Activated CD8-positive, alpha-beta T cell treated with anti-CD3 and anti-CD28 coated beads for 36 hours (primary cell): ENCODE data around the gene ATXN1. TPM values are rescaled to one million over a fixed set of nuclear protein-coding genes. Genes with fewer than 3 reads are reported as not detected.

Source experiments
- ATAC-seq: fragments of 200-7000 bp; cut with Tn5 transposase; one replicate; pipeline ENCODE4 v1.10.0; 2021; ENCODE audit warnings: mild to moderate bottlenecking, moderate library complexity
- CTCF ChIA-PET: fragments of 350-600 bp; sonication (Branson Sonifier 250); formaldehyde crosslinking; loops from one replicate; lab custom pipeline; 2021; ENCODE audit warnings: antibody characterized with exemption; lab: Charles Lee
- POLR2A ChIA-PET: fragments of 350-600 bp; sonication (Branson Sonifier 250); formaldehyde crosslinking; loops from one replicate; lab custom pipeline; 2021; ENCODE audit warnings: antibody characterized with exemption; lab: Charles Lee
- DNase-seq: peaks from one replicate; pipeline ENCODE4 v3.0.0-alpha.2; 2020
- H3K27ac Mint-ChIP-seq: one replicate; pipeline ENCODE4 v1.8.0; 2021; ENCODE audit warnings: mild to moderate bottlenecking, mixed read lengths
- H3K27me3 Mint-ChIP-seq: one replicate; pipeline ENCODE4 v1.8.0; 2021; ENCODE audit warnings: mixed read lengths
- H3K36me3 Mint-ChIP-seq: one replicate; pipeline ENCODE4 v1.8.0; 2021; ENCODE audit warnings: low read depth, mixed read lengths
- H3K4me1 Mint-ChIP-seq: one replicate; pipeline ENCODE4 v1.8.0; 2021; ENCODE audit warnings: low read depth, mixed read lengths
- H3K4me3 Mint-ChIP-seq: one replicate; pipeline ENCODE4 v1.8.0; 2021; ENCODE audit warnings: mild to moderate bottlenecking, moderate library complexity, mixed read lengths
- H3K9me3 Mint-ChIP-seq: one replicate; pipeline ENCODE4 v1.8.0; 2021; ENCODE audit warnings: mixed read lengths
- intact Hi-C: fragments of 100-400 bp; cut with micrococcal nuclease; formaldehyde crosslinking; loops from one replicate; pipeline ENCODE4 v1.10.0; 2022
- total RNA-seq, 2 experiments: library from RNA; stranded (reverse); gene quantifications; one replicate each; pipeline ENCODE4 v1.2.3, GENCODE V29; 2021
- TF ChIP-seq, protein P1 (sequence below): fragments of 200-600 bp; IDR thresholded peaks from one replicate; pipeline ENCODE4 v1.8.0; 2022; ENCODE audit warnings: antibody characterized with exemption, mild to moderate bottlenecking

Gene ATXN1
- total RNA-seq, 2 experiments from 2014 or later: 35.4 to 40.8 TPM

DNA sequence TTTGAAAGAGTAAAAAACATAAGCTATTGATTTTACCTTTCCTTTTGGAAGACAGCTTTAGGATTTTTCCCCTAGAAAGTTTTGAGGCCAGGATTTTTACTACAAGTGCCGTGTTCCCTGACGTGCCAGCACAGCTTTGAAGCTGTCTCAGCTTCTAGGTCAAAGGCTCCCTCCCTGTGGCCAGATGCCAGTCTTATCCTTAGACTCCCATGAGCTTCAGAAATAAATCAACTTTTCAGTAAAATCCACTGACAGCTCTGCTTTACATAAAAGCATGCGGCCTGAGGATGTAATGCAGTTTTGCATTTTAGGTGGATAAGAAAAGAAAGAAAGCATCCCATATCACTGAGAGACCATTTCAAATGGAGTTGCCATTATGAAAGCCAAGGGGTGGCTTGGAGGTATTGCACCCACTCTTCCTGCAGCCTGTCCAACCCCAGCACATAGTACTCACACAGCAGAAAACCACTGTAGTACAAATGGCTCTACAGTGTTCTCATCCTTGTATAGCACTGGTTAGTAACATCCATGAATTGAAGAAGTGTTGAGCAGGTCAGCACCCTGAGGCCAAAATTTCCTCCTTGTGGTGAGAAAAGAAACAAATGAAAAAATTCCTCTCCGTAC lies 15.2 kb upstream of the ATXN1 start:
- CTCF ChIA-PET: interaction anchor here (0.7 to 1.2 kb wide), 3 partner anchors 151 to 443 kb away, joined by 3 read pairs; no protein-coding TSS in a partner anchor
- Mint-ChIP-seq H3K36me3 (no peaks in the 10 kb centered on the region), H3K9me3 (no peaks in the 10 kb centered on the region), H3K27ac (no peak overlapping the region), H3K4me3 (no peak overlapping the region), H3K4me1 (peaks cover 3% of the 10 kb centered on the region), H3K27me3 (no peaks in the 10 kb centered on the region)
- TF ChIP-seq, protein P1, sequence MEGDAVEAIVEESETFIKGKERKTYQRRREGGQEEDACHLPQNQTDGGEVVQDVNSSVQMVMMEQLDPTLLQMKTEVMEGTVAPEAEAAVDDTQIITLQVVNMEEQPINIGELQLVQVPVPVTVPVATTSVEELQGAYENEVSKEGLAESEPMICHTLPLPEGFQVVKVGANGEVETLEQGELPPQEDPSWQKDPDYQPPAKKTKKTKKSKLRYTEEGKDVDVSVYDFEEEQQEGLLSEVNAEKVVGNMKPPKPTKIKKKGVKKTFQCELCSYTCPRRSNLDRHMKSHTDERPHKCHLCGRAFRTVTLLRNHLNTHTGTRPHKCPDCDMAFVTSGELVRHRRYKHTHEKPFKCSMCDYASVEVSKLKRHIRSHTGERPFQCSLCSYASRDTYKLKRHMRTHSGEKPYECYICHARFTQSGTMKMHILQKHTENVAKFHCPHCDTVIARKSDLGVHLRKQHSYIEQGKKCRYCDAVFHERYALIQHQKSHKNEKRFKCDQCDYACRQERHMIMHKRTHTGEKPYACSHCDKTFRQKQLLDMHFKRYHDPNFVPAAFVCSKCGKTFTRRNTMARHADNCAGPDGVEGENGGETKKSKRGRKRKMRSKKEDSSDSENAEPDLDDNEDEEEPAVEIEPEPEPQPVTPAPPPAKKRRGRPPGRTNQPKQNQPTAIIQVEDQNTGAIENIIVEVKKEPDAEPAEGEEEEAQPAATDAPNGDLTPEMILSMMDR: no peak
- intact Hi-C loops: no loop called here
- DNase-seq: no peak
- ATAC-seq: no peak
- POLR2A ChIA-PET: no interaction called here

DNA sequence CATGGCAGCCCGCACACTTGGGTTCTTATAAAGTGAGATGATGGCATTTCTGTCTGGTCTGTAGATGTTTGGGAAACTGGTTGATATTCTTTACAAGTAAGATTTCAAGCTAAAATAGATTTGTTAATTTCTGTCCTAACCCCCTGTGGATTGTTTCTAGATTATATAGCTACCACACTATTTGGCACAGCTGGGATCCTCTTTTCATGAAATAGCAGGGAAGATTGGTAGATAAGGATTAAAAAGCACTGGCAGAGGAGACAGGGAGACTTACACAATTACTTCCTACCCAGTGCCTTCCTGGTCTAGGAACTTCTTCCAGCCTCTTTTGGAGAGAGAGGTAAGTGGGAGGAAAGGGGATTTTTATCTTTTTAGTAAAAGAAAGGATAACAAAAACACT lies 13.2 kb upstream of the ATXN1 start:
- no peak for DNase-seq
- CTCF ChIA-PET: interaction anchor here (0.7 to 5.3 kb wide), 4 partner anchors 9 to 1143 kb away, joined by 3 to 32 read pairs (median 9); partner anchors contain the start of gene ATXN1
- H3K36me3 Mint-ChIP-seq: no peaks in the 10 kb centered on the region
- TF ChIP-seq, protein P1: no peak
- H3K4me1 Mint-ChIP-seq: peaks cover 22% of the 10 kb centered on the region
- H3K4me3 Mint-ChIP-seq: no peak overlapping the region
- H3K27ac Mint-ChIP-seq: no peak overlapping the region
- no peaks in the 10 kb centered on the region for H3K27me3 Mint-ChIP-seq
- no peak for ATAC-seq
- H3K9me3 Mint-ChIP-seq: no peaks in the 10 kb centered on the region
- intact Hi-C loops: no loop called here
- POLR2A ChIA-PET: no interaction called here

DNA sequence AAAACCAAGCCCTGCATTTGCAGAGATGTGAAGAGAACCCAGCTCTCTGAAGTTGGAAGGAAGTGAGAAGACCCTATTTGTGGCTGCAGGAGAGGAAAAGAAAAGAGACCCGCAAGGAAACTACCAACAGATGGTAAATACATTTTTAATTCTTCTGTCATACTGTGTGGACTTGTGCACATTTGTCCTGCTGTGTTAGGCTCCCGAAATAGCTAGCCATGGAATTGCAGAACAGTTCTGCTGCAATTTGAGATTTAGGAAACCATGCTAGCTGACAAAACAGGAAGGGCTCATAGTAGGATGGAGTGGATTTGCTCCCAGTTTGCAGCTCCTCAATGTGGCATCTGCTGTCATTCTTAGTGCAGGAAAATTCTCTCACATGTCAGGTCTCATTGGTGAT lies 12.1 kb upstream of the ATXN1 start:
- Mint-ChIP-seq H3K27ac (no peak overlapping the region), H3K4me1 (peaks cover 33% of the 10 kb centered on the region), H3K4me3 (no peak overlapping the region), H3K36me3 (no peaks in the 10 kb centered on the region), H3K27me3 (no peaks in the 10 kb centered on the region), H3K9me3 (no peaks in the 10 kb centered on the region)
- TF ChIP-seq, protein P1: no peak
- ChIA-PET CTCF (interaction anchor here (1.3 to 5.3 kb wide), 6 partner anchors 10 to 441 kb away, joined by 3 to 32 read pairs (median 17); partner anchors contain the start of gene ATXN1), POLR2A (interaction anchor here (0.6 kb wide), 1 partner anchor 61 kb away, joined by 3 read pairs; no protein-coding TSS in a partner anchor)
- ATAC-seq: no peak
- intact Hi-C loops: no loop called here
- DNase-seq: no peak

DNA sequence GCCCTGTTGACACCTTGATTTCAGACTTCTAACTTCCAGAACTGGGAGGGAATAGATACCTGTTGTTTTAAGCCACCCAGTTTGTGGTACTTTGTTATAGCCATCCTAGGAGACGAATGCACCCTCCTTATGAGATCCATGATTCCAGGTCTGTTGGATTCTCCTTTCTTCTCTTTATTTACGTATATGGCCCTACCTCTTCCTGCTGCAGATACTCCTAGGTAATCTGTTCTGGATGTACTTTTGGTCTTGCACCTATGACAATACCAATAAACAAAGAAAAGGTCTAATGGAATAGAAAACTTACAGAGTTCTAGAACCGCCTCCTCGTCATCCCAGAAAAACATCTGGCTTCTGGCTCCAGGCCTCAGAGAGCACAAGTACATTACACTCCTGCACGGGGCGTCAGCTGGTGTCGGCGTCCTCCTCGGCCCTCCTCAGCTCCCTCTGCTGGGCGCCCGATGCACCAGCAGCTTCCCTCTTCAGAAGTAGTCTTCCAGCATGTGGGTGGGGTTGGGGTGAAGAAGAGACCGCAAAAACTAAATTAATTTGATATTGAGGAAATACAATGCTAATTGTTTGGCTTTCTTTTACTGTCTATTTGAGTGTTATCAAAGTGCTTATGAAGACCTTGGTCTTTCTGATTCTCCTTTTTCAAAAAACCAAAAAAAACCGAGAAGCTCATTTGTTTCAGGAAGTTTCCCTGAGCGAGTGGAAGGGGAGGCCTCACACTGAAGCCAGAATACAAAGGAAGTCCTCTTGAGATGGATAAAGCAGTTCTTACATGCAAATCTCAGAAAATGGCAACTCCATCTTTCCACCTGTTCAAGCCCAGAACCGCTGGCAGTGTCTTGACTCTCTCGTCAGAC lies 9.7 kb upstream of the ATXN1 start:
- H3K4me1 Mint-ChIP-seq: peaks cover 52% of the 10 kb centered on the region
- no peaks in the 10 kb centered on the region for H3K27me3 Mint-ChIP-seq
- no peaks in the 10 kb centered on the region for H3K36me3 Mint-ChIP-seq
- ATAC-seq (peak; percentile 69), DNase-seq (peak; percentile 80)
- no peak overlapping the region for H3K4me3 Mint-ChIP-seq
- ChIA-PET CTCF (interaction anchor here (0.6 to 5.3 kb wide), 42 partner anchors 8 to 494 kb away, joined by 3 to 32 read pairs (median 4); partner anchors contain the start of gene ATXN1), POLR2A (no interaction called here)
- TF ChIP-seq, protein P1: peak; percentile 96
- intact Hi-C loops: no loop called here
- no peak overlapping the region for H3K27ac Mint-ChIP-seq
- H3K9me3 Mint-ChIP-seq: no peaks in the 10 kb centered on the region
